RWPE2 (cell line): ENCODE measurements around the gene TP53I3.

Experiments used
- ATAC-seq: fragments of 200-7000 bp; cut with Tn5 transposase; 3 replicates; pipeline ENCODE4 v1.9.1; 2021; ENCODE audit warnings: low read depth
- DNase-seq: peaks from one replicate; pipeline ENCODE4 v3.0.0-alpha.2; 2020; ENCODE audit warnings: low spot score
- H3K27ac ChIP-seq: fragments of 450-650 bp; 2 replicates; pipeline ENCODE4 v1.5.1; 2017; ENCODE audit warnings: mild to moderate bottlenecking; ENCODE audit not compliant: poor library complexity, severe bottlenecking
- H3K27me3 ChIP-seq: fragments of 250-450 bp; sonication (Bioruptor Pico); 2 replicates; pipeline ENCODE4 v1.5.1; 2021; ENCODE audit warnings: mild to moderate bottlenecking, moderate library complexity; ENCODE audit not compliant: insufficient read depth, poor library complexity, severe bottlenecking
- H3K36me3 ChIP-seq: fragments of 250-450 bp; sonication (Bioruptor Pico); 2 replicates; pipeline ENCODE4 v1.5.1; 2020; ENCODE audit warnings: low read depth, mild to moderate bottlenecking, moderate library complexity
- H3K4me1 ChIP-seq: fragments of 250-450 bp; sonication (Bioruptor Pico); 2 replicates; pipeline ENCODE4 v1.5.1; 2021; ENCODE audit warnings: mild to moderate bottlenecking, moderate library complexity; ENCODE audit not compliant: insufficient read depth, poor library complexity, severe bottlenecking
- H3K4me3 ChIP-seq: fragments of 250-450 bp; sonication (Bioruptor Pico); 2 replicates; pipeline ENCODE4 v1.5.1; 2021; ENCODE audit warnings: mild to moderate bottlenecking, moderate library complexity; ENCODE audit not compliant: severe bottlenecking
- H3K9me3 ChIP-seq: fragments of 250-450 bp; sonication (Bioruptor Pico); 2 replicates; pipeline ENCODE4 v1.5.1; 2021; ENCODE audit warnings: mild to moderate bottlenecking, moderate library complexity; ENCODE audit not compliant: severe bottlenecking
- TF ChIP-seq, protein P1 (sequence below): fragments of 450-650 bp; IDR thresholded peaks from one replicate; pipeline ENCODE4 v1.5.1; 2017; ENCODE audit warnings: mild to moderate bottlenecking, moderate library complexity; ENCODE audit not compliant: poor library complexity, severe bottlenecking

Gene TP53I3

GRCh38 chr2:24058564-24059271, 25.9 kb downstream of the TP53I3 start:
- Histone ChIP-seq H3K27me3 (no peaks in the 10 kb centered on the region), H3K36me3 (peaks cover 3% of the 10 kb centered on the region), H3K4me3 (no peak overlapping the region), H3K9me3 (no peaks in the 10 kb centered on the region), H3K4me1 (no peaks in the 10 kb centered on the region), H3K27ac (no peak overlapping the region)
- DNase-seq = no peak
- TF ChIP-seq, protein P1, sequence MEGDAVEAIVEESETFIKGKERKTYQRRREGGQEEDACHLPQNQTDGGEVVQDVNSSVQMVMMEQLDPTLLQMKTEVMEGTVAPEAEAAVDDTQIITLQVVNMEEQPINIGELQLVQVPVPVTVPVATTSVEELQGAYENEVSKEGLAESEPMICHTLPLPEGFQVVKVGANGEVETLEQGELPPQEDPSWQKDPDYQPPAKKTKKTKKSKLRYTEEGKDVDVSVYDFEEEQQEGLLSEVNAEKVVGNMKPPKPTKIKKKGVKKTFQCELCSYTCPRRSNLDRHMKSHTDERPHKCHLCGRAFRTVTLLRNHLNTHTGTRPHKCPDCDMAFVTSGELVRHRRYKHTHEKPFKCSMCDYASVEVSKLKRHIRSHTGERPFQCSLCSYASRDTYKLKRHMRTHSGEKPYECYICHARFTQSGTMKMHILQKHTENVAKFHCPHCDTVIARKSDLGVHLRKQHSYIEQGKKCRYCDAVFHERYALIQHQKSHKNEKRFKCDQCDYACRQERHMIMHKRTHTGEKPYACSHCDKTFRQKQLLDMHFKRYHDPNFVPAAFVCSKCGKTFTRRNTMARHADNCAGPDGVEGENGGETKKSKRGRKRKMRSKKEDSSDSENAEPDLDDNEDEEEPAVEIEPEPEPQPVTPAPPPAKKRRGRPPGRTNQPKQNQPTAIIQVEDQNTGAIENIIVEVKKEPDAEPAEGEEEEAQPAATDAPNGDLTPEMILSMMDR = no peak
- ATAC-seq = no peak

- no peak for ATAC-seq
- TF ChIP-seq, protein P1 = no peak
- Histone ChIP-seq H3K27me3 (no peaks in the 10 kb centered on the region), H3K27ac (no peak overlapping the region), H3K4me1 (no peaks in the 10 kb centered on the region), H3K36me3 (no peaks in the 10 kb centered on the region), H3K4me3 (no peak overlapping the region), H3K9me3 (no peaks in the 10 kb centered on the region)
- no peak for DNase-seq
Measured at GRCh38 chr2:24055750-24056149, 28.9 kb downstream of the TP53I3 start.

DNA sequence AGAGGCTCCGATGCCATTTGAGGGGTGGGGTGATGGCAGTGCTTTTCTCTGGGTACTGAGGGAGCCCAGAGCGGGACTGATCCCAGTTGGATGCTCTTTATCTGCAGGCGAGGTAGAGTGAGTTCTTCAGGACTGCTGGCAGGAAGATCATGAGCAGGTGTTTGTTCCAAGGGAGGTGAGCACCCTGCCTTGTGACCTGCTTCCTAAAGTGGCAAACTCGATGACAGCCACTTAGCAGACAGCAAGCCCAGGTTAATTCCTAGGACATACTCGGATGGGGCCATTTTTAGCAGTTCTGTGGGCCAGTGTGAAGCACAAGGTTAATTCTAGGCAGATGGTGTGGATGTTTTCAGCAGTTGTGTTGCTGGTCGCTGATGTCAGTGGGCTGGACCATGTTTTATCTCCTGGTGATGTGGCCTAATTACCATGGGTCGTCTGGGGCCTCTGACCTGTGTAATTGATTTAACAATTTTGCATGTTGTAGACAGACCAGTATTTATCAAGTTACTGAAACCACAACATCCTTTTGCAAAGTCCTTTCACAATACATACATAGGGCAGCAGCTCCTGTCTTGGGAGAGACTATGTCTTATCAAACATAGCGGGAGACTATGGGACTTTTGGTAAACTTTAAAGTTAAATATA, 30.1 kb downstream of the TP53I3 start:
- DNase-seq = no peak
- H3K9me3 ChIP-seq = no peaks in the 10 kb centered on the region
- H3K4me1 ChIP-seq = no peaks in the 10 kb centered on the region
- ATAC-seq = no peak
- H3K27me3 ChIP-seq = no peaks in the 10 kb centered on the region
- no peak overlapping the region for H3K4me3 ChIP-seq
- H3K36me3 ChIP-seq = no peaks in the 10 kb centered on the region
- no peak overlapping the region for H3K27ac ChIP-seq
- TF ChIP-seq, protein P1 = no peak

DNA sequence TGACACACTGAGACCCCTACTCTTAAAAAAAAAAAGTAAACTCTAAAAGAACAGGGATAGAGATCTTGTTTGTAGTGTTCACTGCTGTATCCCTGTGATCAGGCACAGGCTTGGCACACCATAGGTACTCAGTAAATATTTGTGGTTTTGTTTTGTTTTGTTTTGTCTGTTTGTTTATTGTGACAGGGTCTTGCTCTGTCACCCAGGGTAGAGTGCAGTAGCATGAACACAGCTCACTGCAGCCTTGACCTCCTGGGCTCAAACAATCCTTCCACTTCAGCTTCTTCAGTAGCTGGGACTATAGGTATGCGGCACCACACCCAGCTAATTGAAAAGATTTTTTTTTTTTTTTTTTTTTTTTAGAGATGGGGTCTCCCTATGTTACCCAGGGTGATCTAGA, 31.7 kb downstream of the TP53I3 start:
- no peaks in the 10 kb centered on the region for H3K27me3 ChIP-seq
- TF ChIP-seq, protein P1 = no peak
- no peaks in the 10 kb centered on the region for H3K36me3 ChIP-seq
- no peak for ATAC-seq
- H3K4me3 ChIP-seq = no peak overlapping the region
- no peaks in the 10 kb centered on the region for H3K4me1 ChIP-seq
- no peak overlapping the region for H3K27ac ChIP-seq
- H3K9me3 ChIP-seq = no peaks in the 10 kb centered on the region
- no peak for DNase-seq

- no peak for ATAC-seq
- Histone ChIP-seq H3K4me3 (no peak overlapping the region), H3K9me3 (no peaks in the 10 kb centered on the region), H3K27me3 (no peaks in the 10 kb centered on the region), H3K4me1 (peaks cover 2% of the 10 kb centered on the region), H3K36me3 (no peaks in the 10 kb centered on the region), H3K27ac (no peak overlapping the region)
- no peak for DNase-seq
- TF ChIP-seq, protein P1 = no peak
Measured at GRCh38 chr2:24051833-24052232, 32.8 kb downstream of the TP53I3 start.
